Stomach smooth muscle (tissue), 2 donors: ENCODE results near the gene IGLON5.

ENCODE experiments used
- H3K27ac ChIP-seq: one replicate; pipeline ENCODE4 v1.7.0; 2013; ENCODE audit warnings: mild to moderate bottlenecking, low read length, inconsistent platforms
- H3K27me3 ChIP-seq, 2 donors: one replicate each; pipeline ENCODE4 v1.7.0; 2013; ENCODE audit warnings: low read length in 2 of 2; ENCODE audit not compliant: insufficient read depth in 2 of 2, control insufficient read depth in 1 of 2
- H3K36me3 ChIP-seq, 2 donors: one replicate each; pipeline ENCODE4 v1.7.0; 2013; ENCODE audit warnings: low read length in 2 of 2; ENCODE audit not compliant: control insufficient read depth in 2 of 2, insufficient read depth in 2 of 2
- H3K4me1 ChIP-seq: one replicate; pipeline ENCODE4 v1.7.0; 2013; ENCODE audit warnings: low read length; ENCODE audit not compliant: control insufficient read depth, insufficient read depth
- H3K4me3 ChIP-seq, 2 donors: one replicate each; pipeline ENCODE4 v1.7.0; 2013; ENCODE audit warnings: low read length in 2 of 2
- H3K9ac ChIP-seq, 2 donors: one replicate each; pipeline ENCODE4 v1.7.0; 2013; ENCODE audit warnings: low read length in 2 of 2, mild to moderate bottlenecking in 1 of 2
- H3K9me3 ChIP-seq, 2 donors: one replicate each; pipeline ENCODE4 v1.7.0; 2013; ENCODE audit warnings: low read length in 2 of 2; ENCODE audit not compliant: control insufficient read depth in 2 of 2
- donor health status: healthy.
- donor health status: Pancreatic carcinoma.

The IGLON5 gene

DNA sequence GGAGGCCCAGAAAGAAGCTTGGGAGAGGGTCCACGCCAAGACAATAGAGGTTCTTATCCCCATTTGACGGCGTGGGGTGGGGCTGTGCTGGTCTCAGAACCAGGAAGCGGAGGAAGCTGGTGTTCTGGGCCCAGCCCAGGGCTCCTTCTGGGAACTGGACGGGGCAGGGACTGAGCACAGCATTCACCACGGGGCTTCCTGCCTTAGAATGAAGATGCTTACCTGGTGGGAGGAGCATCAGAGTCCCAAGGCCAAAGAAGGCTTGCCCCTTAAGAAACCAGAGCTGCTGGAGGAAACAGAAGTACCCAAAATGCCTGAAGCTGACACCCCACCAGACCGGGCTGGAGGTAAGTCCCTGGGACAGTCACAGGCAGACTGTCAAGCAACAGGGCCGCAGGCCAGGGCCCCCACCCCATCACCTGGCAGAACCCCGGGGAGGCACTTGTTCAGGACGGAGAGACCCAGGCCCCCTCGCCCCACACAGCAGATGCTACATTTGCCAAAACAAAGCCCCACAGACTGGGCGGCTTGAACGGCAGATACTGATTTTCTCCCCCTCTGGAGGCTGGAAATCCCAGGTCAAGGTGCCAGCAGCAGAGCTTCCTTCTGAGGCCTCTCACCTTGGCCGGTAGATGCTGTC is 17.8 kb upstream of the IGLON5 start:
- Histone ChIP-seq H3K9ac (no peak overlapping the region), H3K4me1 (no peaks in the 10 kb centered on the region), H3K27me3 (peaks cover 13 to 16% of the 10 kb centered on the region in 2 donors), H3K36me3 (no peaks in the 10 kb centered on the region), H3K9me3 (peaks cover 4 to 5% of the 10 kb centered on the region in 2 donors), H3K4me3 (no peak overlapping the region), H3K27ac (no peak overlapping the region)

DNA sequence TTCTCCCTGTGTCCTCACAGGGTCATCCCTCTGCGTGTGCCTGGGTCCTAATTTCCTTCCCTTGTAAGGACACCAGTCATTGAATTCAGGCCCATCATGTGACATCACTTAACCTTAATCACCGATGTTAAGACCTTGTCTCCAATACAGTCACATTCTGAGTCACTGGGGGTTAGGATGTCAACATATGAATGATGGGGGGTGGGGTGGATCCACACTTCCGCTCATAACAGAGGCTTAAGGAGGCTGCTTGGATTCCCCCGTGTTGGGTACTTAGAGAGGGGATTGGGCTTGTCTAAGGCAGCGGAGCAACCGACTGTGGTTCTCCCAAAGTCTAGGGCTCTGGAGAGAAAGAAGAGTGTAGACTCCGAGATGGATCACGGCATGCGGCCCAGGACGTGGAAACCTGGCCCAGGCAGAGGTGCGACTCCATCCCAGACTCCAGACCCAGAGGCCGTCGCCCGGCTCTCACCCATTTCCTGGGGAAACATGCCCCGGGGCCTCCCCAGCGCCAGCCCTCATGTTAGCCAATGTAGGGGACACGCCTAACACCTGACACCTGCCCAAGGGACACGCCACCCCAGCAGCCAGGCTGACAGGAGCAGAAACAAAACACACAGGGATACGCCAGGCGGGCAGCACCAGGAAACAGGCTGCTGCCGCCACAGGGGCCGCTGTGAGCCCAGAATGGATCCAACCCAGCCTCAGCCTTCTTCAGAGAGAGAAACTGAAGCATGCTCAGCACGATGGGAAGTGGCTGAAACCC is 17.1 kb upstream of the IGLON5 start:
- no peaks in the 10 kb centered on the region for H3K36me3 ChIP-seq
- no peaks in the 10 kb centered on the region for H3K4me1 ChIP-seq
- no peak overlapping the region for H3K4me3 ChIP-seq
- peaks cover 0 to 4% of the 10 kb centered on the region in 2 donors for H3K9me3 ChIP-seq
- H3K27ac ChIP-seq = no peak overlapping the region
- no peak overlapping the region for H3K9ac ChIP-seq
- H3K27me3 ChIP-seq = peaks cover 13 to 16% of the 10 kb centered on the region in 2 donors

DNA sequence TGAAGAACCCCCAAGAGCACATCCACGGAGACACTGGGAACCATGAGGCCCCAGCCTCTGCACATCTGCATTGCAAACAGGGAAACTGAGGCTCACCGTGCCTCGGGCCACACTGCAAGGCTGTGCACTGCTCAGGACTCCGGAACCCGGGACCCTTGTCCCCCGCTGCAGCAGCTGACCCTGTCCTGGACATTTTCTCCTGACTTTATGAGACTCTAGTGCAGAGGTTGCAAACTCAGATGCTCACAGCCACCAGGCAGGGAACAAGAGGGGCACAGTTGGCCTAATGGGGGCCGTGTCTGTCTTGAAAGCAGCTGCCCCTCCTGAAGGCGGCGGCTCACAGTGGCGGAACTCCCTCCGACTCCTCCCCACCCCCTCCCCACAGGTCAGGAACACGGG is 16.5 kb upstream of the IGLON5 start:
- no peak overlapping the region for H3K9ac ChIP-seq
- H3K4me1 ChIP-seq = no peaks in the 10 kb centered on the region
- no peak overlapping the region for H3K27ac ChIP-seq
- peaks cover 0 to 4% of the 10 kb centered on the region in 2 donors for H3K9me3 ChIP-seq
- H3K27me3 ChIP-seq = peaks cover 13 to 16% of the 10 kb centered on the region in 2 donors
- no peak overlapping the region for H3K4me3 ChIP-seq
- H3K36me3 ChIP-seq = no peaks in the 10 kb centered on the region

DNA sequence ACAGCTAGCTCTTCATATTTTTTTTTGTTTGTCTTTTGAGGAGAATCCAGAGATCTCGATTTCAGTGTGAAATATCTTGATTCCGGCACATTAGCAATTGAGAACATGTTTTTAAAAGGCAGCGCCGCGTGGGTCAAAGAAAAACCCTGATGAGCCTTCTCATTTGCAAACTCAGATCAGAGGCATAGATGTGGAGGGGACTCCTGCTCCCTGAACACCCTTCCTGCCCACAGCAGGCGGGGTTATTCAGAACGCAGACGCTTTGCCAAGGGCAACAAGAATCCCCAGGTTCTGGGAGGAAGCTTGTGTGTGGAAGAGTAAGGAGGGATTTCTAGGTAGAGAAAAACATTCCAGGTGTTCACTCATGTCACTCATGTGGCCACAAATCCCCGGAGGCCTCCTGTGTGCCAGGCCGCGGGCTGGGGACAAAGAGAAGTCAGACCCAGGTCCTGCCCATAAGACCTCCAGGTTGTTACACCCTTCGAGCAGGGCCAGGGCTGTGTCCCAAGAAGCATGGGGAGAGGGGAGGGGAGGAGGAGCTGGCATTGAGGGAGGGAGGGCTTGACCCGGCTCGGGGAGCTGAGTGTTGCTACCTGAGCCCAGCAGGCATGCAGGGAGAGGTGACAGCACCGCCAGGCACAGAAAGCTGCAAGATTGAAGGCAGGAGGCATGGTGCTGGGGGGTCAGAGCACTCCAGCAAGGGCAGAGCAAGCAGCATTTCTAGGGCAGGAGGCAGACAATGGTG is 15.9 kb upstream of the IGLON5 start:
- Histone ChIP-seq H3K9me3 (peaks cover 0 to 4% of the 10 kb centered on the region in 2 donors), H3K9ac (no peak overlapping the region), H3K27ac (no peak overlapping the region), H3K36me3 (no peaks in the 10 kb centered on the region), H3K27me3 (peaks cover 13 to 16% of the 10 kb centered on the region in 2 donors), H3K4me3 (no peak overlapping the region), H3K4me1 (no peaks in the 10 kb centered on the region)

DNA sequence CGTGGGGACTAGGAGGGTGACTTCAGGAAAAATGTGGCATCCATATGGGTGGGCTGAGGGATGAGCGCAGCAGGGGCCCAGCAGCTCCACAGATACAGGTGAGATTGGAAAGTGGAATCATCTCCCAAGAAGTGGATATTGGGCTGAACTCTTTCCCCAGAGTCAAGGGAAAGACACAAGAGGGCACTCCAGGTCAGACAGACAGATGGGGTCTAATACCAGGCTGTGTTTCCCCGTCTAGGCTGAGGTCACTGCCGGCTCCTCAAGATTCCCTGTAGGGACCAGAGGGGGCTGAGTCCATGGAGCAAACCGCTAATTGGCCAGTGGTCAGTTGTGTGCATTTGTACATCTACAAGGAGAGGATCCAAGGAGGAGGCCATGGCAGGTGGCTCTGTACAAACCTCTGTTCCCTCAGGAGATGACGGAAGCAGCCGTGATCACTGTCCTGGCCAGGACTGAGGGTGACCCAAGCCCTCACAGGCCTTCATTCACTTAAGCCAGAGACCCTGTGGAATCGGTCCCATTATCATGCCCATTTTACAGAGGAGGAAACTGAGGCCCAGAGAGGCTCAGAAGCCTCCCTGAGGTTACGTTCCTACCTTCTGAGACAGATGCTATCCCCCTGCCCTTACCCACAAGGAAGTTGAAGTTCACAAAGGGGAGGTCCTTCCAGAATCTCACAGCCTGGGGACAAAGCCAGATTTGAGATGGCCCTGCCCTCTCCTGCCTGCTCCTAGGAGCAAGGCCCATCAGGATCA is 14.9 kb upstream of the IGLON5 start:
- Histone ChIP-seq H3K4me3 (no peak overlapping the region), H3K9me3 (no peaks in the 10 kb centered on the region), H3K36me3 (no peaks in the 10 kb centered on the region), H3K27ac (no peak overlapping the region), H3K9ac (no peak overlapping the region), H3K27me3 (peaks cover 13 to 16% of the 10 kb centered on the region in 2 donors), H3K4me1 (no peaks in the 10 kb centered on the region)

DNA sequence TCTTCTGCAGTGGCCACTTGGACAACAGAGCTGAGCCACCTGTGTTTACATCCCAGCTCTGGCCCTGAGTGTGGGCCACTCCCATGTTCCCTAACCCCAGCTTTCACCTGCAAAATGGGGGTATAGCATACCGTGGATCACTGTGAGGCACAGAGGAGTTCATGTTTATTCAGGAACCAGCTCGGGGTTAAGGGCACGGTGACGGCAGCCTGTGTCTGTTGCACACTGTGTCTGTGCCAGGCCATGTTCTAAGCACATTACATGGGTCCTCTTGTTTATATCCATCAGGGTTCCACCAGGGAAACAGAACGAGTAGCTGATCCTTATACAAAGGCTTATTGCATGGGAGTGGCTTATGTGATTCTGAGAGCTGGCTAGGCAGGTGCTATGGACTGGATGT is 14.0 kb upstream of the IGLON5 start:
- Histone ChIP-seq H3K4me3 (no peak overlapping the region), H3K27ac (no peak overlapping the region), H3K9ac (no peak overlapping the region), H3K27me3 (peaks cover 13 to 16% of the 10 kb centered on the region in 2 donors), H3K9me3 (no peaks in the 10 kb centered on the region), H3K36me3 (no peaks in the 10 kb centered on the region), H3K4me1 (no peaks in the 10 kb centered on the region)

DNA sequence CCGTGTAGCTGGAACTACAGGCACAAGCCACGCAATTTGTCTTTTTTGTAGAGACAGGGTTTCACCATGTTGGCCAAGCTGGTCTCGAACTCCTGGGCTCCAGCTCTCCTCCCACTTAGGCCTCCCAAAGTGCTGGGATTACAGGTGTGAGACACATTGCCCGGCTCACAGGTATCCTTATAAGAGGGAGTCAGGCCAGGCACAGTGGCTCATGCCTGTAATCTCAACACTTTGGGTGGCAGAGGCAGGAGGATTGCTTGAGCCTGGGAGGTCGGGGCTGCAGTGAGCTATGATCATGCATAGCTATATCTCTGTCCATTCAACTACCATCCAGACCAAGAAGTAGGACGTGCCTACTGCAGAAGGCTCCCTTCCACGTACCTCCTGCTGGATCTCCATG is 10.2 kb upstream of the IGLON5 start:
- Histone ChIP-seq H3K36me3 (no peaks in the 10 kb centered on the region), H3K9me3 (peaks cover 0 to 6% of the 10 kb centered on the region in 2 donors), H3K27ac (no peak overlapping the region), H3K27me3 (peaks cover 1 to 9% of the 10 kb centered on the region in 2 donors), H3K4me3 (no peak overlapping the region), H3K9ac (no peak overlapping the region), H3K4me1 (no peaks in the 10 kb centered on the region)

DNA sequence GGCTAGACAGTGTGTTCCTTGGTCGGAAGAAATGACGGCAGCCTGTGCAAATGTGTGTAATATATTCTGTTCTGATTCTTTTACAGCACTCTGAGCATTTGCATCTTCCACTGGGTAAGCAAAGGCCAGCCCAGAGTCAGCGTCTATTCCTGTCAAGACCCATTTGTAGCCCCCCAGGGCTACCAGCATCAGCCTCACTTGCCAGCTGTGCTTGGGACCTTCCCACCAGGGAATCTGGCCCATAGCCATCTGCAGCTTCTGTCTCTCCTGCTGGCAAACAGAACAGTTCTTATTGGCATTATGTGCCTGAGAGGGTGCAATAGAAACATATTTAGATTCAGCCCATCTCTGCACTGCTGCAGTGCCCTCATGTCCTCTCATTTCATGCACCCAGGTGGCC is 6.0 kb upstream of the IGLON5 start:
- H3K9me3 ChIP-seq = peaks cover 0 to 20% of the 10 kb centered on the region in 2 donors
- H3K27me3 ChIP-seq = peaks cover 19 to 22% of the 10 kb centered on the region in 2 donors
- no peak overlapping the region for H3K9ac ChIP-seq
- no peaks in the 10 kb centered on the region for H3K36me3 ChIP-seq
- no peak overlapping the region for H3K4me3 ChIP-seq
- no peaks in the 10 kb centered on the region for H3K4me1 ChIP-seq
- H3K27ac ChIP-seq = no peak overlapping the region

DNA sequence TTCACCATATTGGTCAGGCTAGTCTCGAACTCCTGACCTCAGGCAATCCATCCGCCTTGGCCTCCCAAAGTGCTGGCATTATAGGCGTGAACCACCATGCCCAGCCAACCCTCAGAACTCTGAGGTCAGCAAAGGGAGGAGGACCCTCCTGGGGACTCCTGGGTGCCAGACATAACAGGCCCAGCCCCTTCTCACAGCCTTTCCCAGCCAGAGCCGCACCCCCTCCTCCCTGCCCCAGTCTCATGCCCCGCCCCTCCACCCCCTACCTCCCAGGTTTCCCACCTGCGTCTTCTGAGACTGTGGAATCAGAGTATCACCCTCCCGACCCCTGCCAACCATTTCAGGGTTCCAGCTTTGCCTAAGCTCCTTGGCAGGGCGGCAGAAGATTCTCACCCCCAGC is 5.2 kb downstream of the IGLON5 start:
- H3K9me3 ChIP-seq = peaks cover 4 to 7% of the 10 kb centered on the region in 2 donors
- H3K9ac ChIP-seq = no peak overlapping the region
- no peak overlapping the region for H3K27ac ChIP-seq
- H3K4me3 ChIP-seq = no peak overlapping the region
- no peaks in the 10 kb centered on the region for H3K4me1 ChIP-seq
- H3K27me3 ChIP-seq = peaks cover 7 to 16% of the 10 kb centered on the region in 2 donors
- H3K36me3 ChIP-seq = no peaks in the 10 kb centered on the region

DNA sequence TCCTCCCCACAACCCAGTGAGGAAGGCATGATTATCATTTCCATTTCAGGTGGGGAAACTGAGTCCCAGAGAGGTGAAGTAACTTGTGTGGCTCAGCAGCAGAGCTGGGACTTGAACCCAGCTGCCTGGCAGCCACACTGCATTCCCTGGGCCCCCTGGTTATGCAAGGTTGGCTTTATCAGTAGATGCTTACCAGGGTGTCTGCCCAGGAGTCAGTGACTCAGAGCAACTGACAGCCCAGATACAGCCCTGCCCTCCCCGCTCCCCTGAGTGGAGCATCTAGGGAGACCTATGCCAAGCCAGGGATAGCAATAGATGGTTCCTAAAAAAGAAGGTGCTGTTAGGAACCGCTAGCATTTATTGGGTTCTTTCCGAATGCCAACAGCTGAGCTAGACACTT is 5.9 kb downstream of the IGLON5 start:
- no peaks in the 10 kb centered on the region for H3K4me1 ChIP-seq
- no peak overlapping the region for H3K27ac ChIP-seq
- peaks cover 4 to 7% of the 10 kb centered on the region in 2 donors for H3K9me3 ChIP-seq
- H3K4me3 ChIP-seq = no peak overlapping the region
- H3K27me3 ChIP-seq = peaks cover 2 to 16% of the 10 kb centered on the region in 2 donors
- H3K9ac ChIP-seq = no peak overlapping the region
- no peaks in the 10 kb centered on the region for H3K36me3 ChIP-seq
